ENCODE measurements around the gene CTSC. TPM values are rescaled to one million over a fixed set of nuclear protein-coding genes. Genes with fewer than 3 reads are reported as not detected.

CTSC gene
- total and polyA plus RNA-seq, 9 of the 15 experiments (the other 6 are each of a cell fraction or from before 2014, with no cell fraction given): 113 to 403 (median 187) TPM

DNA sequence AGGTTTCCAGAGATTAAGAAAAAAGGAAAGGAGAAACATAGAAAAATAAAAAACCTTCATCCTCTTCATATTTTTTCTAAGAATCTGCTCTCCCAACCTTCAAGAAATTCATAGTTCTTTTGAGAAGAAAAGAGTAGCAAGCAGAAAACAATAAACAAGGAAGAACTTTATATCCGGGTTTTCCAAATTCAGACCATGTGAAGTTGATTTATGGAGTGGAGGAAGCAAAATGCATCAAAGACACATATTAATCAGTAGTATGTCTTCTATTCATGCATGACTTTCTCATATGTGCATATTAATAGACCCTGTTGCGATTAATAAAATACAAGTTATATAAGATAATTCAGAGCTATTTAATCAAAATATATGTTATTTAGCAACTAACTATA, 20.5 kb upstream of the CTSC start:
- Histone ChIP-seq H3K4me3 (no peak overlapping the region), H3K27ac (ENCODE audit: extremely low read depth, low read depth, low read length) (peak overlapping the region; percentile 83)
- CTCF ChIA-PET (ENCODE audit: low intra/inter-chr PET ratio): no interaction called here
- TF ChIP-seq NCOA1 (IDR thresholded peaks at IDR 0.05; ENCODE audit: low read depth) (no peak), LEF1 (IDR thresholded peaks at IDR 0.05) (no peak), SETDB1 (IDR thresholded peaks at IDR 0.05; ENCODE audit: low read length) (no peak), ZNF431 (CRISPR knock-in tag; IDR thresholded peaks at IDR 0.05) (no peak), ZNF780A (CRISPR knock-in tag; IDR thresholded peaks at IDR 0.05) (no peak), HOXB6 (CRISPR knock-in tag; IDR thresholded peaks at IDR 0.05; ENCODE audit: borderline replicate concordance) (no peak), TAL1 (IDR thresholded peaks at IDR 0.05) (no peak), PRMT5 (CRISPR knock-in tag; IDR thresholded peaks at IDR 0.05) (no peak), C11orf30 (IDR thresholded peaks at IDR 0.05; ENCODE audit: low read depth) (no peak), SP2 (IDR thresholded peaks at IDR 0.05; ENCODE audit: extremely low read depth, low read depth, low read length, poor library complexity, severe bottlenecking) (no peak), GABPB2 (CRISPR knock-in tag; conservative IDR thresholded peaks at IDR 0.05) (no peak), TCF7 (IDR thresholded peaks at IDR 0.05; ENCODE audit: borderline replicate concordance) (no peak), KAT2B (IDR thresholded peaks at IDR 0.05; ENCODE audit: low read depth, low read length) (no peak), MEIS2 (IDR thresholded peaks at IDR 0.05; ENCODE audit: partially characterized antibody) (peak; percentile 78), NCOA6 (IDR thresholded peaks at IDR 0.05) (no peak)
- TF ChIP-seq, protein P1, sequence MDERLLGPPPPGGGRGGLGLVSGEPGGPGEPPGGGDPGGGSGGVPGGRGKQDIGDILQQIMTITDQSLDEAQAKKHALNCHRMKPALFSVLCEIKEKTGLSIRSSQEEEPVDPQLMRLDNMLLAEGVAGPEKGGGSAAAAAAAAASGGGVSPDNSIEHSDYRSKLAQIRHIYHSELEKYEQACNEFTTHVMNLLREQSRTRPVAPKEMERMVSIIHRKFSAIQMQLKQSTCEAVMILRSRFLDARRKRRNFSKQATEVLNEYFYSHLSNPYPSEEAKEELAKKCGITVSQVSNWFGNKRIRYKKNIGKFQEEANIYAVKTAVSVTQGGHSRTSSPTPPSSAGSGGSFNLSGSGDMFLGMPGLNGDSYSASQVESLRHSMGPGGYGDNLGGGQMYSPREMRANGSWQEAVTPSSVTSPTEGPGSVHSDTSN (CRISPR knock-in tag; IDR thresholded peaks at IDR 0.05; ENCODE audit: low read depth): no peak
- TF ChIP-seq, protein P1 (tag; conservative IDR thresholded peaks at IDR 0.05; ENCODE audit: low read depth): peak; percentile 60
- TF ChIP-seq, protein P2, sequence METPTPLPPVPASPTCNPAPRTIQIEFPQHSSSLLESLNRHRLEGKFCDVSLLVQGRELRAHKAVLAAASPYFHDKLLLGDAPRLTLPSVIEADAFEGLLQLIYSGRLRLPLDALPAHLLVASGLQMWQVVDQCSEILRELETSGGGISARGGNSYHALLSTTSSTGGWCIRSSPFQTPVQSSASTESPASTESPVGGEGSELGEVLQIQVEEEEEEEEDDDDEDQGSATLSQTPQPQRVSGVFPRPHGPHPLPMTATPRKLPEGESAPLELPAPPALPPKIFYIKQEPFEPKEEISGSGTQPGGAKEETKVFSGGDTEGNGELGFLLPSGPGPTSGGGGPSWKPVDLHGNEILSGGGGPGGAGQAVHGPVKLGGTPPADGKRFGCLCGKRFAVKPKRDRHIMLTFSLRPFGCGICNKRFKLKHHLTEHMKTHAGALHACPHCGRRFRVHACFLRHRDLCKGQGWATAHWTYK (CRISPR knock-in tag; IDR thresholded peaks at IDR 0.05): no peak
- TF ChIP-seq, protein P3, sequence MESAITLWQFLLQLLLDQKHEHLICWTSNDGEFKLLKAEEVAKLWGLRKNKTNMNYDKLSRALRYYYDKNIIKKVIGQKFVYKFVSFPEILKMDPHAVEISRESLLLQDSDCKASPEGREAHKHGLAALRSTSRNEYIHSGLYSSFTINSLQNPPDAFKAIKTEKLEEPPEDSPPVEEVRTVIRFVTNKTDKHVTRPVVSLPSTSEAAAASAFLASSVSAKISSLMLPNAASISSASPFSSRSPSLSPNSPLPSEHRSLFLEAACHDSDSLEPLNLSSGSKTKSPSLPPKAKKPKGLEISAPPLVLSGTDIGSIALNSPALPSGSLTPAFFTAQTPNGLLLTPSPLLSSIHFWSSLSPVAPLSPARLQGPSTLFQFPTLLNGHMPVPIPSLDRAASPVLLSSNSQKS (CRISPR knock-in tag; IDR thresholded peaks at IDR 0.05): no peak
- TF ChIP-seq, protein P4, sequence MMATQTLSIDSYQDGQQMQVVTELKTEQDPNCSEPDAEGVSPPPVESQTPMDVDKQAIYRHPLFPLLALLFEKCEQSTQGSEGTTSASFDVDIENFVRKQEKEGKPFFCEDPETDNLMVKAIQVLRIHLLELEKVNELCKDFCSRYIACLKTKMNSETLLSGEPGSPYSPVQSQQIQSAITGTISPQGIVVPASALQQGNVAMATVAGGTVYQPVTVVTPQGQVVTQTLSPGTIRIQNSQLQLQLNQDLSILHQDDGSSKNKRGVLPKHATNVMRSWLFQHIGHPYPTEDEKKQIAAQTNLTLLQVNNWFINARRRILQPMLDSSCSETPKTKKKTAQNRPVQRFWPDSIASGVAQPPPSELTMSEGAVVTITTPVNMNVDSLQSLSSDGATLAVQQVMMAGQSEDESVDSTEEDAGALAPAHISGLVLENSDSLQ (IDR thresholded peaks at IDR 0.05): peak; percentile 64

More for the DNA sequence above, 20.5 kb upstream of the CTSC start:
- intact Hi-C loops (cut with micrococcal nuclease): loop anchor here (5.0 kb wide), 1 partner anchor 64 kb away; no protein-coding TSS in a partner anchor
- Histone ChIP-seq H3K9me3 (replicated peaks; ENCODE audit: control insufficient read depth, insufficient read depth, low read depth, low read length) (no peaks in the 10 kb centered on the region), H3K9me1 (ENCODE audit: control insufficient read depth, insufficient read depth, low read length) (no peaks in the 10 kb centered on the region), H3K4me2 (ENCODE audit: insufficient read depth, low read length) (peak overlapping the region; percentile 51; the same call in 1 of the 2 replicates), H3K9ac (ENCODE audit: insufficient read depth in 1 of 2, low read depth in 2 of 2, low read length in 2 of 2) (peak overlapping the region in 1 of 2 experiments; percentile 52; a peak in 2 of 4 replicates), H4K20me1 (replicated peaks; ENCODE audit: control insufficient read depth, insufficient read depth, low read length) (no peaks in the 10 kb centered on the region), H3K27me3 (ENCODE audit: control insufficient read depth in 2 of 2, insufficient read depth in 2 of 2, low read length in 2 of 2) (no peaks in the 10 kb centered on the region), H3K36me3 (ENCODE audit: control insufficient read depth, insufficient read depth, low read length) (no peaks in the 10 kb centered on the region; the same call in 2 of the 3 replicates), H3K79me2 (ENCODE audit: control insufficient read depth, insufficient read depth, low read length) (no peaks in the 10 kb centered on the region), H3K4me1 (replicated peaks in 1 of 2; ENCODE audit: control insufficient read depth in 2 of 2, insufficient read depth in 2 of 2, low read length in 2 of 2) (peaks cover 0 to 16% of the 10 kb centered on the region in 2 experiments; a peak in 3 of 5 replicates), H2AFZ (ENCODE audit: low read depth, low read length) (peak overlapping the region; percentile 88)
- DNase-seq (ENCODE audit: extremely low read depth in 1 of 4, low spot score in 3 of 4): no peak
- in situ Hi-C loops (cut with MboI): no loop called here
- BruUV-seq (replicated peaks): no TSS peak
- WGBS (ENCODE audit: insufficient coverage, low coverage, missing lambda C conversion rate): 18% methylated on average over 2 of the region's 2 CpGs
- no peak for FAIRE-seq
- ATAC-seq: no peak
- POLR2A ChIA-PET: interaction anchor here (1.2 to 2.0 kb wide), 3 partner anchors 9 to 21 kb away, joined by 5 to 6 read pairs (median 6); partner anchors contain the start of gene CTSC

All from K562 (cell line).